Stimulated activated CD4-positive, alpha-beta T cell treated with anti-CD3 and anti-CD28 coated beads, Interleukin-4, amount 100 ng/mL, for 48 hours (primary cell): Measurements from ENCODE around the gene B3GNT7.
"Not testable (repeated sequence)": the region's sequence is repeated elsewhere in the genome, so short reads cannot be mapped to it uniquely, and the experiment has no call there.

Source experiments
- DNase-seq, 2 donors: peaks; one replicate each; pipeline ENCODE4 v3.0.0-alpha.2; 2020; ENCODE audit warnings: low read depth in 2 of 2

Gene B3GNT7

DNA sequence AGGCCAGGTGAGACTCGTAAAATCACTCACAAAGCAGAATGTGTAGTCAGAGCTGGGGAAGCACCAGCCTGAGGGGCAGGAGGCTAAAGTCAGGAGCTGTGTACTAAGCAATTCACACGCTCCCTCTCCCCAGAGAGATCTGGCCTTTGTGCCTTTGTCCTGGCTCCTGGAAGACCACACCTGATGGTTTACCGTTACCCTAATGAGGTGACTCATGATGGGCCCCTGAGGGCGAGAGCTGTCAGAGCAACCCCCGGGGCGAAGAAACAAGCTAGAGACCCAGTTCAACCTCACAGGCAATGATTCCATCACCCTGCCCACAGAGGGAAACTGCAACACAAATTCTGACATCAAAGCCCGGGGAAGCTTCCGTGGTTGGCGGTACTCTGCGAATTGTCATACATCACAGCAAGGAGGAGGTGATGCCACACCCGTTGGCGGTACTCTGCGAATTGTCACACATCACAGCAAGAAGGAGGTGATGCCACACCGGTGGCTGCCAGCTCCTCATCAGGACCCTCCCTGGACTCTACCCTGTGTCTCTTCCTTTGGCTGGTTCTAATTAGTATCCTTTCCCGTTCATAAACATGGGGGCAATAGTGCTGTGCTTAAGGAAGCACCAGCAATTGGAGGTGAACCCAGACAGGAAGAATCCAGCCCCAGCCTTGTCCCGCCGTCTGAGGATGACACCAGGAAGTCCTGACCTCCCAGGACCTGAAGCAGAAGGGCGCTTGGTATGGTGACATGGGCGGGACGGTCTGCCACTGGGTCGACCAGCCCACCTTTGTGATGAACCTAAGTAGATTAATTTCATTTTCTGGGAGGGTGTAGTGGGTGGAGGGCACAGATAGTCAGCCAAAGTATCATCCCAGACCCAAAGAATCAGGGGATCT lies 30.5 kb downstream of the B3GNT7 start:
- DNase-seq: no peak

DNA sequence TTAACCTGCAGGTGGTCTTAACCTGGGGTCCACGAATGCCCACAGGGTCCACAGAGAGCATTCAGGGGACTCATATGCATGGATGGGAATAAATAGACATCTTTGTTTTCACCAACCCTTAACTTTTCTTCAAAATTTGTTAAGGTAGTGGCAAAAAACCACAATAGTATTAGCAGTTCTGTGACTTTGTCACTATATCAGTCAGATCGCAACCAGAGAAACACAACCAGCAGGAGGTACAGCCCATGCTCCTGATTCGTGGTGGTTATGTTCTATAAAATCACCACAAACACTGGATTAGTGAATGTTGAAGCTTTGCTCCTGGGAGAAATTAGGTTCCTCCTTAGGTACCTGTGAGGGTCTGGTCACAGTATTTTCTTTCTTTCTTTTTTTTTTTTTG lies 31.6 kb downstream of the B3GNT7 start:
- DNase-seq: no peak

DNA sequence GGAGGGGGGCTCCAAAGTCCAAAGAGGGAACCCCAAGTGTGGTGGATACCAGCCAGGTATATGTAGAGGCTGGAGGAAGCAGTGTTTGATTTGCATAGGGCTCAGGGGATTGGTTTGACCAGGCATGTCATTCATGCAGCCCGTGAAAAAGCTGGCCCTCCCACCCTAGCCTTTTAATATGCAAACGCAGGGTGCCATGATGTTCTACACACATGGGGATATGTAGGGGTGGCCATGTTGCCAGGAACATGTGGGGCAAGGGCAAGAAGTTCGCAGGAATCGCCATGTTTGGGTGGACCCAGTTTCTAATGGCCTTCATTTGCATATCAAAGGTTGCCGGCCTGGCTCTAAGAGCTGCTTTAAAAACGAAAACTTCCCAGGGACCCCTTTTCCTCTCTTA lies 33.6 kb downstream of the B3GNT7 start:
- DNase-seq: no peak

DNA sequence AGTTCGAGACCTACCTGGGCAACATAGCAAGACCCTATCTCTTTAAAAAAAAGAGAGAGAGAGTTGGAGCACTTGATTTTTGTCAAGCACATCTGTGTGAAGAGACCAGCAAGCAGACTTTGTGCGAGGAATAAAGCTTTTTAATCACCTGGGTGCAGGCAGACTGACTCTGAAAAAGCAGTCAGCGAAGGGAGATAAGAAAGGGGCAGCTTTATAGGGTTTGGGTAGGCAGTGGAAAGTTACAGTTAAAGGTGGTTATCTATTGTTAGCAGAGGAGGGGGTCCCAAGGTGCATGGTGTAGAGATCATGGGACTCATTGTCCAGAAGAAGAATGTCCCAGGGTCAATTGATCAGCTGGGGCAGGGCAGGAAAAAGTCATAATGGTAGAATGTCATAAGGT lies 34.4 kb downstream of the B3GNT7 start:
- DNase-seq: no peak

DNA sequence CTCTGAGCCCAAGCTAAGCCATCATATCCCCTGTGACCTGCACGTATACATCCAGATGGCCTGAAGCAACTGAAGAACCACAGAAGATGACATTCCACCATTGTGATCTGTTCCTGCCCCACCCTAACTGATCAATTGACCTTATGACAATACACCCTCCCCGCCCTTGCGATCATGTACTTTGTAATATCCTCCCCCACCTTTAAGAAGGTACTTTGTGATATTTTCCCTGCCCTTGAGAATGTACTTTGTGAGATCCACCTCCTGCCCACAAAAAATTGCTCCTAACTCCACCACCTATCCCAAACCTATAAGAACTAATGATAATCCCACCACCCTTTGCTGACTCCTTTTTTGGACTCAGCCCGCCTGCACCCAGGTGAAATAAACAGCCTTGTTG lies 34.9 kb downstream of the B3GNT7 start:
- DNase-seq: not testable (repeated sequence)

DNA sequence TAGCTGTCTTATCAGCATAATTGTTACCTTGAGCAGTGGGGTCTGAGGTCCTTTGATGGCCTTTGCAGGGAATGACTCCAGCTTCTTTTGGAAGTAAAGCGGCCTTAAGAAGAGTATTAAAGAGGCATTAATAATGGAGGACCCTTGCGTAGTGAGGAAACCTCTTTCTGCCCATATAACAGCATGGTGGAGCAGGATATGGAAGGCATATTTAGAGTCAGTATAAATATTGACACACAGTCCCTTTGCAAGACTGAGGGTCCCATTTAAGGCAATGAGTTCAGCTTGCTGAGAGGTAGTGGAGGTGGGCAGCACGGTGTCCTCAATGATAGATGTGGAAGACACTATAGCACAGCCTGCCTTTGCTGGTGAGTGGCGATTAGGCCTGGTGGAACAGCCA lies 36.1 kb downstream of the B3GNT7 start:
- DNase-seq: no peak

DNA sequence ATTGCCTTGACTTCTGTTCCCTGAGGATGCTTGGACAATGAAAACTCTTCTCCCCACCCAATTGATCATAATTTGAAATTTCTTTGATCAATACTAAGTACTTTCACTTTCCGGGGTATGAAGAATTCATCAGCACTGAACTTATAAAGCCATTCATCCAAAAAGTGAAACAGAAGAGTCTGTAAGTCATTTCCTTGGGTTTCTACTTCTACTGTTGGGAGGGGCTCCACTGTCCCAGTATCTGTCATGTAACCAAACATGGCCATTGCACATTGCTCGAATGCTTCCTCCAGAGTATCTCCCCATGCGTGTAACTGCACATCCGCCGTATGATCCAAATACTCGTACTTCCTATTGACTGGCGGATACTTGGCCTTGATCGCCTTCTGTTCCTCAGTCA lies 38.5 kb downstream of the B3GNT7 start:
- DNase-seq: no peak

DNA sequence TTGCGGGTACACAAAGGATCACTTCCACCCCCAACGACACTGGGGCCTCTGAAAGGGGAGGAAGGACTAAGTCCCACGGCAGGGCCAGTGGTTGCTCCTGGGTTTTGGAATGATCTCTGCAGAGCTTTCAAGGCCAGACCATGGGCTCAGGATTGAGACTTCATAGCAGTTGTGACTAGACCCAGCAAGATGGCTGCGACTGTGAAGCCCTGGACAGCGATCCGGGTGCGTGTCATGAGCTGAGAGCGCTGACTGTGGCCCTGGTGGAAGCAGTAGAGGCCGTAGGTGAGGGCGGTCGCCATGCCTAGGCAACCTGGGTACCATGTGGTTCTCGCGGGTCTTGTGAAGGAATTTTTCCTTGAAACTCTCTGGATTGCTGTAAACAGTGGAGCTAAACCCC lies 41.4 kb downstream of the B3GNT7 start:
- no peak for DNase-seq

DNA sequence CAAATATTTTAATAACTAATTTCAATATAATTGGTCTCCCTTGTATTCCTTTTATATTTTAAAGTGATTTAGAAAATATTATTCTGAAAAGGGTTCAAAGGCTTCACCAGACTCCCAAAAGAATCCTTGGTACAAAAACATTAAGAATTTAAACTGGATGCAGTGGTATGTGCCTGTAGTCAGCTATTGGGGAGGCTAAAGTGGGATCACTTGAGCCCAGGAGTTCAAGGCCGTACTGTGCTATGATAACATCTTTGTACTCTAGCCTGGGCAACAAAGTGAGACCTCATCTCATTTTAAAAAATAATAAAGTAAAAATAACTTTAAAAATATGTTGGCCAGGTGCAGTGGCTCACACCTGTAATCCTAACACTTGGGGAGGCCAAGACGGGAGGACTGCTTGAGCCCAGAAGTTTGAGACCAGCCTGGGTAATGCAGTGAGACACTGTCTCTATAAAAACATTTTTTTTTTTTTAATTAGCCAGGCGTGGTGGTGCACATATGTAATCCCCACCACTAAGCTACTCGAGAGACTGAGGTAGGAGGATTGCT lies 54.1 kb downstream of the B3GNT7 start:
- no peak for DNase-seq

DNA sequence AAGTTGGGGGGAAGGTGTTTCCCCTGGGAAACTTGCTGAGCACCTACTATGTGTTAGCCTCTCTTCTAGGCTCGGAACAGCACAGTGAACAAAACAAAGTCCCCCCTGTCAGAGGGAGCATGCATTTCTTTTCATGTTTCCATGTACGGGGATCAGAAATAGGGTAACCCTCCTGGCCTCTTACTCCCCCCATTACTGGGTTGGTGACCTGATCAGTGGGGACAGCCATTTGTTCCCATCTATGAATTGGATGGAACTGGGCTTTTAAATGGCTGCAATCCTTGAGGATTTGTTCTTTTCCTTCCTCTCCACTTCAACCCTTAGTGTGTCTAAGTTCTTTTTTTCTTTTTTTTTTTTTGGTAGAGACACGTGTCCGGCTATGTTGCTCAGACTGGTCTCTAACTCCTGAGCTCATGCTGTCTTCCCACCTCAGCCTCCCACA lies 55.1 kb downstream of the B3GNT7 start:
- no peak for DNase-seq
